ENCODE measurements around the gene AGXT2.
"Not testable (repeated sequence)": the region's sequence is repeated elsewhere in the genome, so short reads cannot be mapped to it uniquely, and the experiment has no call there.

The AGXT2 gene

DNA sequence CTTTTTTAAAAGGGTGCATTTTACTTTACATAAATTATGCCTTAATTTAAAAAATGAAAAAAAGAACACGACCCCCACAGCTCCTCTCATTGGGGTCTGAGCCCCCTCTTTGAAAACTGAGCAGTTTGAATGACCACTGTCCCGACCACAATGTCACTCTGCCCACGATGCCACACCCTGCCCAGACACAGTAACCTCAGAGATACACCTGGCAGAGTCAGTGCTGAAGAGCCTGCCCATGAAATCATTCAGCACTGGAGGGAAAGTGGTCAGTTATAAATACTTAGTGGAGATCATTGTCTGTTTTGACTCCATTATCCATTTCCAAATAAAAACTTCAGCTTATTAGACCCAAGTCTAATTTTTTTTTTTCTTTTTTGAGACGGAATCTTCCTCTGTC, 69.1 kb downstream of the AGXT2 start:
- H3K27ac ChIP-seq (ENCODE audit: low read length, poor library complexity, severe bottlenecking): no peak overlapping the region
- no peak overlapping the region for H3K4ac ChIP-seq (ENCODE audit: low read depth in 1 of 2, low read length in 2 of 2)
- H3K4me2 ChIP-seq (ENCODE audit: low read length, poor library complexity, severe bottlenecking): no peak overlapping the region
- H4K91ac ChIP-seq (ENCODE audit: low read length): no peak overlapping the region
- no peak overlapping the region for H3K18ac ChIP-seq (ENCODE audit: low read depth in 1 of 2, low read length in 2 of 2)
- H2BK12ac ChIP-seq (ENCODE audit: low read length in 2 of 2): no peak overlapping the region
- H3K36me3 ChIP-seq (ENCODE audit: control insufficient read depth in 1 of 2, insufficient read depth in 2 of 2, low read depth in 1 of 2, low read length in 2 of 2): no peaks in the 10 kb centered on the region
- no peaks in the 10 kb centered on the region for H3K79me1 ChIP-seq (replicated peaks; ENCODE audit: low read length, poor library complexity, severe bottlenecking)
- WGBS: 50% methylated on average over 2 of the region's 4 CpGs
- H2AK5ac ChIP-seq (ENCODE audit: low read length, severe bottlenecking): no peak overlapping the region
- no peak overlapping the region for H2BK15ac ChIP-seq (ENCODE audit: low read depth, poor library complexity, severe bottlenecking)
- no peak overlapping the region for H3K9ac ChIP-seq (ENCODE audit: low read length)
- H3K14ac ChIP-seq (ENCODE audit: low read length in 2 of 2): no peak overlapping the region
- no peaks in the 10 kb centered on the region for H3K9me3 ChIP-seq (ENCODE audit: control insufficient read depth, low read length)
- no peak overlapping the region for H3K4me3 ChIP-seq (ENCODE audit: insufficient read depth in 1 of 2, low read depth in 1 of 2, low read length in 2 of 2)
- peaks cover 4% of the 10 kb centered on the region for H3K4me1 ChIP-seq (ENCODE audit: control insufficient read depth, insufficient read depth, low read depth, low read length)
- no peak overlapping the region for H2AFZ ChIP-seq (ENCODE audit: low read depth, low read length)
- H4K8ac ChIP-seq (ENCODE audit: low read length): no peak overlapping the region
- H3K27me3 ChIP-seq (ENCODE audit: control insufficient read depth in 1 of 2, insufficient read depth in 1 of 2, low read length in 2 of 2): peaks cover 0 to 10% of the 10 kb centered on the region in 2 experiments
- DNase-seq: no peak
- H3K23ac ChIP-seq (ENCODE audit: low read length in 2 of 2): no peak overlapping the region
- H2BK5ac ChIP-seq (ENCODE audit: low read depth, low read length, poor library complexity, severe bottlenecking): no peak overlapping the region
- H2BK120ac ChIP-seq (ENCODE audit: low read depth, low read length): no peak overlapping the region

DNA sequence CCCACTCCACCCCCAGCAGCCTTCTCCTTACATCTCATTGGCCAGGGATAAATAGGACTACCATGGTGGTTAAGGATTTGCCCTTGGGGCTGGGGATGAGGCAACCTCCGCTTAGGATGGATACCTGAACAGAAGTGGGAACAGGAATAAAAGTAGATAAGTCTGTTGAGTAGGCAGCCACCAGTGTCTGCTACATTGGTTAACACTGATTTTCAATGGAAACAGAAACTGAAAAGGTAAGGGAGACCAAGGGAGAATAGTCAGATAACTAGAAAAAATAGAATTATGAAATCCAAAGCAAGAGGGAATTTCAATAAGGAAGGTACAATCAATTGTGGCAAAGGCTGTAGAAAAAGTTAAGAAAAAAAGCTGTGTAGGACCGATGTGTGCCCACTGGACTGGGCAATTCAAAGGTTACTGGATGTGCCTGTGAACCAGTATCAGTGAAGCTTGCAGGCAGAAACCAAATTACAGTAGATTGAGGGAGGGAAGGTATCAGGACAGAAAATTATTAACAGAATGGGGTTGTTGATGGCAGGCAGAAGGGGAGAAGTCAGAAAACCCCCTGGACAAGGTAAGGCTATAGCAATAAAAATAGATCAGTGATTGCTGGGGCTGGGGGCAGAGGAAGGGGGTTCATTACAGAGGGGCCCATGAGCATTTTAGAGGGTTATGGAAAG, 69.7 kb downstream of the AGXT2 start:
- Histone ChIP-seq H4K91ac (ENCODE audit: low read length) (no peak overlapping the region), H3K79me1 (replicated peaks; ENCODE audit: low read length, poor library complexity, severe bottlenecking) (no peaks in the 10 kb centered on the region), H3K27ac (ENCODE audit: low read length, poor library complexity, severe bottlenecking) (no peak overlapping the region), H3K23ac (ENCODE audit: low read length in 2 of 2) (no peak overlapping the region), H4K8ac (ENCODE audit: low read length) (no peak overlapping the region), H3K4me3 (ENCODE audit: insufficient read depth in 1 of 2, low read depth in 1 of 2, low read length in 2 of 2) (no peak overlapping the region), H2AFZ (ENCODE audit: low read depth, low read length) (no peak overlapping the region), H3K18ac (ENCODE audit: low read depth in 1 of 2, low read length in 2 of 2) (no peak overlapping the region), H3K14ac (ENCODE audit: low read length in 2 of 2) (no peak overlapping the region), H2BK5ac (ENCODE audit: low read depth, low read length, poor library complexity, severe bottlenecking) (no peak overlapping the region), H3K9me3 (ENCODE audit: control insufficient read depth, low read length) (no peaks in the 10 kb centered on the region), H2BK15ac (ENCODE audit: low read depth, poor library complexity, severe bottlenecking) (no peak overlapping the region), H2AK5ac (ENCODE audit: low read length, severe bottlenecking) (no peak overlapping the region), H3K4me2 (ENCODE audit: low read length, poor library complexity, severe bottlenecking) (no peak overlapping the region), H3K9ac (ENCODE audit: low read length) (no peak overlapping the region), H3K4ac (ENCODE audit: low read depth in 1 of 2, low read length in 2 of 2) (no peak overlapping the region), H3K4me1 (ENCODE audit: control insufficient read depth, insufficient read depth, low read depth, low read length) (peaks cover 4% of the 10 kb centered on the region), H2BK12ac (ENCODE audit: low read length in 2 of 2) (no peak overlapping the region), H2BK120ac (ENCODE audit: low read depth, low read length) (no peak overlapping the region), H3K27me3 (ENCODE audit: control insufficient read depth in 1 of 2, insufficient read depth in 1 of 2, low read length in 2 of 2) (peaks cover 0 to 10% of the 10 kb centered on the region in 2 experiments), H3K36me3 (ENCODE audit: control insufficient read depth in 1 of 2, insufficient read depth in 2 of 2, low read depth in 1 of 2, low read length in 2 of 2) (no peaks in the 10 kb centered on the region)
- WGBS: 92% methylated on average over 1 of the region's 2 CpGs
- DNase-seq: no peak

DNA sequence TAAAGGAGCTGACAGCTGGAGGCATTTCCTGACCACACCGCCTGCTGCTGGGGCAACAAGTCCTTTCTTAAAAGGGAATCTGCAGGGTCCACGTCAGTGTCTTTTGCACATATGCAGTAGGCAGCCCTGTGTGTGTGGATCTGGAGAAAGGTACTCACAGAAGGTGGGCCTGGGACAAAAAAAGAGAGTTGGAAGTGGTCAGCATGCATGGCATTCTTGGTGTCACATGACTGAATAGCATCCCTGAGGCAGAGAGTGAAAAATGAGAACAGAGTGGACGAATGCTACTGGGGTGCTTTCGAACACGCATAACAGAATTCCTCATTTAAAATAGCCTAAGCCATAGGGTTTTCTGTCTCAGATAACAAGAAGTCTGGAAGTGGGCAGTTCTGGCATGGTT, 71.4 kb downstream of the AGXT2 start:
- Histone ChIP-seq H3K14ac (ENCODE audit: low read length in 2 of 2) (no peak overlapping the region), H3K9me3 (ENCODE audit: control insufficient read depth, low read length) (no peaks in the 10 kb centered on the region), H3K9ac (ENCODE audit: low read length) (no peak overlapping the region), H3K27ac (ENCODE audit: low read length, poor library complexity, severe bottlenecking) (no peak overlapping the region), H3K23ac (ENCODE audit: low read length in 2 of 2) (no peak overlapping the region), H2BK12ac (ENCODE audit: low read length in 2 of 2) (no peak overlapping the region), H3K4me2 (ENCODE audit: low read length, poor library complexity, severe bottlenecking) (no peak overlapping the region), H2BK15ac (ENCODE audit: low read depth, poor library complexity, severe bottlenecking) (no peak overlapping the region), H3K4me1 (ENCODE audit: control insufficient read depth, insufficient read depth, low read depth, low read length) (peaks cover 4% of the 10 kb centered on the region), H3K36me3 (ENCODE audit: control insufficient read depth in 1 of 2, insufficient read depth in 2 of 2, low read depth in 1 of 2, low read length in 2 of 2) (no peaks in the 10 kb centered on the region), H3K4me3 (ENCODE audit: insufficient read depth in 1 of 2, low read depth in 1 of 2, low read length in 2 of 2) (no peak overlapping the region), H3K79me1 (replicated peaks; ENCODE audit: low read length, poor library complexity, severe bottlenecking) (no peaks in the 10 kb centered on the region), H2AK5ac (ENCODE audit: low read length, severe bottlenecking) (no peak overlapping the region), H2AFZ (ENCODE audit: low read depth, low read length) (no peak overlapping the region), H4K91ac (ENCODE audit: low read length) (no peak overlapping the region), H3K27me3 (ENCODE audit: control insufficient read depth in 1 of 2, insufficient read depth in 1 of 2, low read length in 2 of 2) (peaks cover 0 to 10% of the 10 kb centered on the region in 2 experiments), H3K4ac (ENCODE audit: low read depth in 1 of 2, low read length in 2 of 2) (no peak overlapping the region), H4K8ac (ENCODE audit: low read length) (no peak overlapping the region), H2BK120ac (ENCODE audit: low read depth, low read length) (no peak overlapping the region), H2BK5ac (ENCODE audit: low read depth, low read length, poor library complexity, severe bottlenecking) (no peak overlapping the region), H3K18ac (ENCODE audit: low read depth in 1 of 2, low read length in 2 of 2) (no peak overlapping the region)
- 95% methylated on average over 5 of the region's 5 CpGs for WGBS
- no peak for DNase-seq

DNA sequence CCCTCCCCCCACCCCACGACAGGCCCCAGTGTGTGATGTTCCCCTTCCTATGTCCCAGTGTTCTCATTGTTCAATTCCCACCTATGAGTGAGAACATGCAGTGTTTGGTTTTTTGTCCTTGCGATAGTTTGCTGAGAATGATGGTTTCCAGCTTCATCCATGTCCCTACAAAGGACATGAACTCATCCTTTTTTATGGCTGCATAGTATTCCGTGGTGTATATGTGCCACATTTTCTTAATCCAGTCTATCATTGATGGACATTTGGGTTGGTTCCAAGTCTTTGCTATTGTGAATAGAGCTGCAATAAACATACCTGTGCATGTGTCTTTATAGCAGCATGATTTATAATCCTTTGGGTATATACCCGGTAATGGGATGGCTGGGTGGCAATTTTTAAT, 76.1 kb downstream of the AGXT2 start:
- not testable (repeated sequence) for H3K18ac ChIP-seq (ENCODE audit: low read depth in 1 of 2, low read length in 2 of 2); H2BK5ac ChIP-seq (ENCODE audit: low read depth, low read length, poor library complexity, severe bottlenecking); H3K27me3 ChIP-seq (ENCODE audit: control insufficient read depth in 1 of 2, insufficient read depth in 1 of 2, low read length in 2 of 2); DNase-seq; H2BK12ac ChIP-seq (ENCODE audit: low read length in 2 of 2); H2BK120ac ChIP-seq (ENCODE audit: low read depth, low read length); H2BK15ac ChIP-seq (ENCODE audit: low read depth, poor library complexity, severe bottlenecking); H3K4me2 ChIP-seq (ENCODE audit: low read length, poor library complexity, severe bottlenecking); H4K91ac ChIP-seq (ENCODE audit: low read length); H4K8ac ChIP-seq (ENCODE audit: low read length); H2AK5ac ChIP-seq (ENCODE audit: low read length, severe bottlenecking); H3K9ac ChIP-seq (ENCODE audit: low read length); H2AFZ ChIP-seq (ENCODE audit: low read depth, low read length); H3K27ac ChIP-seq (ENCODE audit: low read length, poor library complexity, severe bottlenecking); H3K14ac ChIP-seq (ENCODE audit: low read length in 2 of 2); H3K4ac ChIP-seq (ENCODE audit: low read depth in 1 of 2, low read length in 2 of 2); H3K4me3 ChIP-seq (ENCODE audit: insufficient read depth in 1 of 2, low read depth in 1 of 2, low read length in 2 of 2); H3K36me3 ChIP-seq (ENCODE audit: control insufficient read depth in 1 of 2, insufficient read depth in 2 of 2, low read depth in 1 of 2, low read length in 2 of 2); H3K79me1 ChIP-seq (replicated peaks; ENCODE audit: low read length, poor library complexity, severe bottlenecking); H3K9me3 ChIP-seq (ENCODE audit: control insufficient read depth, low read length); H3K4me1 ChIP-seq (ENCODE audit: control insufficient read depth, insufficient read depth, low read depth, low read length); H3K23ac ChIP-seq (ENCODE audit: low read length in 2 of 2)
- no CpG with 5 or more reads among the region's 4 CpGs for WGBS
